ENCODE measurements around the gene SLC50A1.

DNA sequence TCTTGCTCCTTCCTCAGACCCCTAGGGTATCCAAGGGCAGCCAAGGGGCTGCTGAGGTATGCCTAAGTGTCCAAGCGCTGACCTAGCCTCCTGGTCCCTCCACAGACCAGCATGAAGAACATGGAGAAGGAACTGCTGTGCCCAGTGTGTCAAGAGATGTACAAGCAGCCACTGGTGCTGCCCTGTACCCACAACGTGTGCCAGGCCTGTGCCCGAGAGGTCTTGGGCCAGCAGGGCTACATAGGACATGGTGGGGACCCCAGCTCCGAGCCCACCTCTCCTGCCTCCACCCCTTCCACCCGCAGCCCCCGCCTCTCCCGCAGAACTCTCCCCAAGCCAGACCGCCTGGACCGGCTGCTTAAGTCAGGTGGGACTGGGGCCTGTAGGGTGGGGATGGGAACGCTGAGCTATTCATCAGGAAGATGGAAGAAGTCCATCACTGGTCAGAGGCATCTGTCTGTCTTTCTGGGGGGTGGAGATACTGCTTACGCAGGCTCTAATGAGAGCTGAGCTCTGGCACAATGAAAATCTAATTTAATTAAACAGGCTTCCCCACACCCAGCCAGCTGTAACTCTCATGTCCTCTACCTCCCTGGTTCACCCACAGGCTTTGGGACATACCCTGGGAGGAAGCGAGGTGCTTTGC lies 39.8 kb downstream of the SLC50A1 start:
- TF ChIP-seq, protein P1, sequence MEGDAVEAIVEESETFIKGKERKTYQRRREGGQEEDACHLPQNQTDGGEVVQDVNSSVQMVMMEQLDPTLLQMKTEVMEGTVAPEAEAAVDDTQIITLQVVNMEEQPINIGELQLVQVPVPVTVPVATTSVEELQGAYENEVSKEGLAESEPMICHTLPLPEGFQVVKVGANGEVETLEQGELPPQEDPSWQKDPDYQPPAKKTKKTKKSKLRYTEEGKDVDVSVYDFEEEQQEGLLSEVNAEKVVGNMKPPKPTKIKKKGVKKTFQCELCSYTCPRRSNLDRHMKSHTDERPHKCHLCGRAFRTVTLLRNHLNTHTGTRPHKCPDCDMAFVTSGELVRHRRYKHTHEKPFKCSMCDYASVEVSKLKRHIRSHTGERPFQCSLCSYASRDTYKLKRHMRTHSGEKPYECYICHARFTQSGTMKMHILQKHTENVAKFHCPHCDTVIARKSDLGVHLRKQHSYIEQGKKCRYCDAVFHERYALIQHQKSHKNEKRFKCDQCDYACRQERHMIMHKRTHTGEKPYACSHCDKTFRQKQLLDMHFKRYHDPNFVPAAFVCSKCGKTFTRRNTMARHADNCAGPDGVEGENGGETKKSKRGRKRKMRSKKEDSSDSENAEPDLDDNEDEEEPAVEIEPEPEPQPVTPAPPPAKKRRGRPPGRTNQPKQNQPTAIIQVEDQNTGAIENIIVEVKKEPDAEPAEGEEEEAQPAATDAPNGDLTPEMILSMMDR (IDR thresholded peaks at IDR 0.05; ENCODE audit: insufficient read depth, low read length, poor library complexity, severe bottlenecking): no peak
- no peak for TF ChIP-seq EZH2phosphoT487 (conservative IDR thresholded peaks at IDR 0.05; ENCODE audit: low read length)
